WTC11 (cell line): Measurements from ENCODE around the gene M1AP.

Experiments used
- FOXP1 ChIP-seq: sonication (generic); formaldehyde crosslinking; IDR thresholded peaks from 2 replicates; pipeline ENCODE4 v1.8.0; 2022; ENCODE audit warnings: missing genetic modification reagents, mild to moderate bottlenecking, moderate library complexity, borderline replicate concordance
- JUN ChIP-seq: sonication (generic); formaldehyde crosslinking; IDR thresholded peaks from 2 replicates; pipeline ENCODE4 v1.8.0; 2023; ENCODE audit warnings: mild to moderate bottlenecking, missing genetic modification reagents
- MXD4 ChIP-seq: fragments of 250-450 bp; sonication (Bioruptor Pico); IDR thresholded peaks from 2 replicates; pipeline ENCODE4 v1.8.0; 2021; ENCODE audit warnings: mild to moderate bottlenecking, moderate library complexity, borderline replicate concordance
- SP1 ChIP-seq: sonication (generic); formaldehyde crosslinking; conservative IDR thresholded peaks from 2 replicates; pipeline ENCODE4 v1.8.1; 2022; ENCODE audit warnings: missing genetic modification reagents
- ZNF121 ChIP-seq: sonication (generic); formaldehyde crosslinking; IDR thresholded peaks from 2 replicates; pipeline ENCODE4 v1.8.0; 2023; ENCODE audit warnings: missing genetic modification reagents
- ZNF232 ChIP-seq: sonication (generic); formaldehyde crosslinking; IDR thresholded peaks from 2 replicates; pipeline ENCODE4 v1.8.0; 2022; ENCODE audit warnings: mild to moderate bottlenecking, missing genetic modification reagents
- ZNF317 ChIP-seq: sonication (generic); formaldehyde crosslinking; IDR thresholded peaks from 2 replicates; pipeline ENCODE4 v1.8.1; 2023; ENCODE audit warnings: low read depth, mild to moderate bottlenecking, moderate library complexity, missing genetic modification reagents, borderline replicate concordance
- TF ChIP-seq, protein P1 (sequence below): sonication (generic); formaldehyde crosslinking; IDR thresholded peaks from 2 replicates; pipeline ENCODE4 v1.8.1; 2022; ENCODE audit warnings: low read depth, mild to moderate bottlenecking, moderate library complexity, missing genetic modification reagents, borderline replicate concordance
- TF ChIP-seq, protein P2 (sequence below): fragments of 200-600 bp; IDR thresholded peaks from 2 replicates; pipeline ENCODE4 v1.8.0; 2022; ENCODE audit warnings: antibody characterized with exemption
- TF ChIP-seq, protein P3 (sequence below): sonication (generic); formaldehyde crosslinking; IDR thresholded peaks from 2 replicates; pipeline ENCODE4 v1.8.1; 2022; ENCODE audit warnings: low read depth, missing genetic modification reagents, borderline replicate concordance
- TF ChIP-seq, protein P4 (sequence below): sonication (generic); formaldehyde crosslinking; IDR thresholded peaks from 2 replicates; pipeline ENCODE4 v1.8.1; 2023; ENCODE audit warnings: mild to moderate bottlenecking, moderate library complexity, missing genetic modification reagents
- TF ChIP-seq, protein P5 (sequence below): sonication (generic); formaldehyde crosslinking; IDR thresholded peaks from 2 replicates; pipeline ENCODE4 v1.8.1; 2022; ENCODE audit warnings: missing genetic modification reagents, borderline replicate concordance
- TF ChIP-seq, protein P6 (sequence below): sonication (generic); formaldehyde crosslinking; IDR thresholded peaks from 2 replicates; pipeline ENCODE4 v1.8.0; 2022; ENCODE audit warnings: mild to moderate bottlenecking, missing genetic modification reagents

DNA sequence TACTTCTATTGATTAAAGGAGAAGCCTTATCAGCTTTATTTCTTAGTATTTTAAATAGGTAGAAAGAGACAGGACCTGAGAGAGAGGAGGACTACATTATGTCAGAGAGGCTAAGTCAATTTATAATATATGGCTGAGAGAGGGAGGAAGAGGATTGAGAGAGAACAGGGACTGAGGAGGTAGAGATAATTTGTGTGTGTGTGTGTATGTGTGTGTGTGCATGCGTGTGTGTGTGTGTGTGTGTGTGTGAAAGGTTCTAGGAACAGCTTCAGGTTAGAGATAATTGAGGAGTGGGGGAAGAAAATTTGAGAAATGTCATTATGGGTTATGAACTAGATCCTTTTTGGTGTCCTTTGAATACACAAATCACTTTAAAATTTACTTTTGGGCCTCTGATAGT lies 78.4 kb downstream of the M1AP start:
- no peak for TF ChIP-seq MXD4 (CRISPR knock-in tag)
- TF ChIP-seq ZNF317, result no peak
- TF ChIP-seq, protein P1, sequence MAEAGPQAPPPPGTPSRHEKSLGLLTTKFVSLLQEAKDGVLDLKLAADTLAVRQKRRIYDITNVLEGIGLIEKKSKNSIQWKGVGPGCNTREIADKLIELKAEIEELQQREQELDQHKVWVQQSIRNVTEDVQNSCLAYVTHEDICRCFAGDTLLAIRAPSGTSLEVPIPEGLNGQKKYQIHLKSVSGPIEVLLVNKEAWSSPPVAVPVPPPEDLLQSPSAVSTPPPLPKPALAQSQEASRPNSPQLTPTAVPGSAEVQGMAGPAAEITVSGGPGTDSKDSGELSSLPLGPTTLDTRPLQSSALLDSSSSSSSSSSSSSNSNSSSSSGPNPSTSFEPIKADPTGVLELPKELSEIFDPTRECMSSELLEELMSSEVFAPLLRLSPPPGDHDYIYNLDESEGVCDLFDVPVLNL (CRISPR knock-in tag), result no peak
- TF ChIP-seq FOXP1 (CRISPR knock-in tag), result no peak
- no peak for TF ChIP-seq ZNF232
- TF ChIP-seq, protein P2, sequence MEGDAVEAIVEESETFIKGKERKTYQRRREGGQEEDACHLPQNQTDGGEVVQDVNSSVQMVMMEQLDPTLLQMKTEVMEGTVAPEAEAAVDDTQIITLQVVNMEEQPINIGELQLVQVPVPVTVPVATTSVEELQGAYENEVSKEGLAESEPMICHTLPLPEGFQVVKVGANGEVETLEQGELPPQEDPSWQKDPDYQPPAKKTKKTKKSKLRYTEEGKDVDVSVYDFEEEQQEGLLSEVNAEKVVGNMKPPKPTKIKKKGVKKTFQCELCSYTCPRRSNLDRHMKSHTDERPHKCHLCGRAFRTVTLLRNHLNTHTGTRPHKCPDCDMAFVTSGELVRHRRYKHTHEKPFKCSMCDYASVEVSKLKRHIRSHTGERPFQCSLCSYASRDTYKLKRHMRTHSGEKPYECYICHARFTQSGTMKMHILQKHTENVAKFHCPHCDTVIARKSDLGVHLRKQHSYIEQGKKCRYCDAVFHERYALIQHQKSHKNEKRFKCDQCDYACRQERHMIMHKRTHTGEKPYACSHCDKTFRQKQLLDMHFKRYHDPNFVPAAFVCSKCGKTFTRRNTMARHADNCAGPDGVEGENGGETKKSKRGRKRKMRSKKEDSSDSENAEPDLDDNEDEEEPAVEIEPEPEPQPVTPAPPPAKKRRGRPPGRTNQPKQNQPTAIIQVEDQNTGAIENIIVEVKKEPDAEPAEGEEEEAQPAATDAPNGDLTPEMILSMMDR, result no peak
- TF ChIP-seq, protein P3, sequence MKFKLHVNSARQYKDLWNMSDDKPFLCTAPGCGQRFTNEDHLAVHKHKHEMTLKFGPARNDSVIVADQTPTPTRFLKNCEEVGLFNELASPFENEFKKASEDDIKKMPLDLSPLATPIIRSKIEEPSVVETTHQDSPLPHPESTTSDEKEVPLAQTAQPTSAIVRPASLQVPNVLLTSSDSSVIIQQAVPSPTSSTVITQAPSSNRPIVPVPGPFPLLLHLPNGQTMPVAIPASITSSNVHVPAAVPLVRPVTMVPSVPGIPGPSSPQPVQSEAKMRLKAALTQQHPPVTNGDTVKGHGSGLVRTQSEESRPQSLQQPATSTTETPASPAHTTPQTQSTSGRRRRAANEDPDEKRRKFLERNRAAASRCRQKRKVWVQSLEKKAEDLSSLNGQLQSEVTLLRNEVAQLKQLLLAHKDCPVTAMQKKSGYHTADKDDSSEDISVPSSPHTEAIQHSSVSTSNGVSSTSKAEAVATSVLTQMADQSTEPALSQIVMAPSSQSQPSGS, result no peak
- no peak for TF ChIP-seq JUN (CRISPR knock-in tag)
- TF ChIP-seq, protein P4, sequence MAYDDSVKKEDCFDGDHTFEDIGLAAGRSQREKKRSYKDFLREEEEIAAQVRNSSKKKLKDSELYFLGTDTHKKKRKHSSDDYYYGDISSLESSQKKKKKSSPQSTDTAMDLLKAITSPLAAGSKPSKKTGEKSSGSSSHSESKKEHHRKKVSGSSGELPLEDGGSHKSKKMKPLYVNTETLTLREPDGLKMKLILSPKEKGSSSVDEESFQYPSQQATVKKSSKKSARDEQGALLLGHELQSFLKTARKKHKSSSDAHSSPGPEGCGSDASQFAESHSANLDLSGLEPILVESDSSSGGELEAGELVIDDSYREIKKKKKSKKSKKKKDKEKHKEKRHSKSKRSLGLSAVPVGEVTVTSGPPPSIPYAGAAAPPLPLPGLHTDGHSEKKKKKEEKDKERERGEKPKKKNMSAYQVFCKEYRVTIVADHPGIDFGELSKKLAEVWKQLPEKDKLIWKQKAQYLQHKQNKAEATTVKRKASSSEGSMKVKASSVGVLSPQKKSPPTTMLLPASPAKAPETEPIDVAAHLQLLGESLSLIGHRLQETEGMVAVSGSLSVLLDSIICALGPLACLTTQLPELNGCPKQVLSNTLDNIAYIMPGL (CRISPR knock-in tag), result no peak
- no peak for TF ChIP-seq ZNF121 (CRISPR knock-in tag)
- TF ChIP-seq SP1, result no peak
- TF ChIP-seq, protein P5, sequence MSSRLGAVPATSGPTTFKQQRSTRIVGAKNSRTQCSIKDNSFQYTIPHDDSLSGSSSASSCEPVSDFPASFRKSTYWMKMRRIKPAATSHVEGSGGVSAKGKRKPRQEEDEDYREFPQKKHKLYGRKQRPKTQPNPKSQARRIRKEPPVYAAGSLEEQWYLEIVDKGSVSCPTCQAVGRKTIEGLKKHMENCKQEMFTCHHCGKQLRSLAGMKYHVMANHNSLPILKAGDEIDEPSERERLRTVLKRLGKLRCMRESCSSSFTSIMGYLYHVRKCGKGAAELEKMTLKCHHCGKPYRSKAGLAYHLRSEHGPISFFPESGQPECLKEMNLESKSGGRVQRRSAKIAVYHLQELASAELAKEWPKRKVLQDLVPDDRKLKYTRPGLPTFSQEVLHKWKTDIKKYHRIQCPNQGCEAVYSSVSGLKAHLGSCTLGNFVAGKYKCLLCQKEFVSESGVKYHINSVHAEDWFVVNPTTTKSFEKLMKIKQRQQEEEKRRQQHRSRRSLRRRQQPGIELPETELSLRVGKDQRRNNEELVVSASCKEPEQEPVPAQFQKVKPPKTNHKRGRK (CRISPR knock-in tag), result no peak
- TF ChIP-seq, protein P6, sequence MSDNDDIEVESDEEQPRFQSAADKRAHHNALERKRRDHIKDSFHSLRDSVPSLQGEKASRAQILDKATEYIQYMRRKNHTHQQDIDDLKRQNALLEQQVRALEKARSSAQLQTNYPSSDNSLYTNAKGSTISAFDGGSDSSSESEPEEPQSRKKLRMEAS (CRISPR knock-in tag), result no peak
